ENCODE results near the gene C17orf67. TPM values are rescaled to one million over a fixed set of nuclear protein-coding genes. Genes with fewer than 3 reads are reported as not detected.

Gene C17orf67
- total and polyA plus RNA-seq, 2 of the 13 experiments (the other 11 are each of a cell fraction or from before 2014, with no cell fraction given) = 0.41 to 0.86 TPM

GRCh38 chr17:56806949-56807348, 26.8 kb downstream of the C17orf67 start (continued):
- TF ChIP-seq ZBTB40 (IDR thresholded peaks at IDR 0.05) = no peak
- no peak for TF ChIP-seq ZBTB40 (CRISPR knock-in tag; IDR thresholded peaks at IDR 0.05)
- peak; percentile 15; the same call in 1 of the 2 replicates for TF ChIP-seq CTCF (CRISPR knock-in tag; IDR thresholded peaks at IDR 0.05)
- no peak for TF ChIP-seq ZBTB10 (CRISPR knock-in tag; IDR thresholded peaks at IDR 0.05; ENCODE audit: borderline replicate concordance)
- TF ChIP-seq ZKSCAN1 (IDR thresholded peaks at IDR 0.05; ENCODE audit: low read length) = no peak
- no peak for TF ChIP-seq GATAD1 (CRISPR knock-in tag; IDR thresholded peaks at IDR 0.05)
- 0 out of 2 replicates have a peak, but pooled peaks have one; percentile 16 for TF ChIP-seq TFAP4 (IDR thresholded peaks at IDR 0.05; ENCODE audit: borderline replicate concordance, low read depth)
- TF ChIP-seq PHF5A (CRISPR knock-in tag; IDR thresholded peaks at IDR 0.05; ENCODE audit: low read depth, unreplicated experiment) = no peak
- TF ChIP-seq ZNF773 (CRISPR knock-in tag; IDR thresholded peaks at IDR 0.05; ENCODE audit: borderline replicate concordance) = no peak
- no peak for TF ChIP-seq DNMT1 (CRISPR knock-in tag; IDR thresholded peaks at IDR 0.05)
- TF ChIP-seq ZNF549 (CRISPR knock-in tag; IDR thresholded peaks at IDR 0.05) = no peak
- TF ChIP-seq ZNF343 (CRISPR knock-in tag; IDR thresholded peaks at IDR 0.05) = no peak
